Activated CD4-positive, alpha-beta T cell treated with anti-CD3 and anti-CD28 coated beads, Interleukin-2, Interleukin-6, amounts not matched to agents 100 ng/mL and 50 ng/mL, durations not matched to agents 16 hours and 8 hours (primary cell): Measurements from ENCODE around the gene NAP1L4.
A peak's percentile ranks its signal among the peaks of the same experiment; 100 is the strongest.

Source experiments
- DNase-seq: peaks from one replicate; pipeline ENCODE4 v3.0.0-alpha.2; 2020

NAP1L4 gene

GRCh38 chr11:2990617-2991451 is 1.3 kb downstream of the NAP1L4 start:
- peak; percentile 66 for DNase-seq

GRCh38 chr11:2989551-2989950 is 2.6 kb downstream of the NAP1L4 start:
- peak; percentile 39 for DNase-seq

- DNase-seq = peak; percentile 18
Observed at GRCh38 chr11:2989006-2989405, 3.1 kb downstream of the NAP1L4 start.

GRCh38 chr11:2987881-2988861 is 4.0 kb downstream of the NAP1L4 start:
- peak; percentile 41 for DNase-seq

GRCh38 chr11:2983908-2984307 is 8.2 kb downstream of the NAP1L4 start:
- DNase-seq = no peak

GRCh38 chr11:2982214-2982613 is 9.9 kb downstream of the NAP1L4 start:
- no peak for DNase-seq

GRCh38 chr11:2981130-2981529 is 11.0 kb downstream of the NAP1L4 start:
- DNase-seq = no peak

GRCh38 chr11:2980168-2980840 is 11.8 kb downstream of the NAP1L4 start:
- DNase-seq = no peak

- DNase-seq = no peak
Observed at GRCh38 chr11:2977113-2977512, 15.0 kb downstream of the NAP1L4 start.

- DNase-seq = no peak
Observed at GRCh38 chr11:2976294-2977063, 15.7 kb downstream of the NAP1L4 start.

GRCh38 chr11:2975594-2975993 is 16.5 kb downstream of the NAP1L4 start:
- peak; percentile 51 for DNase-seq

- DNase-seq = no peak
Observed at GRCh38 chr11:2974272-2974671, 17.9 kb downstream of the NAP1L4 start.

- DNase-seq = no peak
Observed at GRCh38 chr11:2968341-2968900, 23.7 kb downstream of the NAP1L4 start.

- DNase-seq = no peak
Observed at GRCh38 chr11:2964782-2965181, 27.3 kb downstream of the NAP1L4 start.

- DNase-seq = no peak
Observed at GRCh38 chr11:2963761-2964160, 28.4 kb downstream of the NAP1L4 start.

- no peak for DNase-seq
Observed at GRCh38 chr11:2963112-2963754, 28.9 kb downstream of the NAP1L4 start.

GRCh38 chr11:2961080-2961479 is 31.0 kb downstream of the NAP1L4 start:
- no peak for DNase-seq

- no peak for DNase-seq
Observed at GRCh38 chr11:2960139-2960538, 32.0 kb downstream of the NAP1L4 start.

- DNase-seq = no peak
Observed at GRCh38 chr11:2958251-2958650, 33.9 kb downstream of the NAP1L4 start.

GRCh38 chr11:2955906-2956476 is 36.1 kb downstream of the NAP1L4 start:
- no peak for DNase-seq

- no peak for DNase-seq
Observed at GRCh38 chr11:2954263-2954662, 37.9 kb downstream of the NAP1L4 start.
